K562 (cell line): Measurements from ENCODE around the gene FBXL12. TPM values are rescaled to one million over a fixed set of nuclear protein-coding genes. Genes with fewer than 3 reads are reported as not detected.
A peak's percentile ranks its signal among the peaks of the same experiment; 100 is the strongest.

Experiments
- BCL6 ChIP-seq: fragments of 250-450 bp; sonication (Bioruptor Pico); IDR thresholded peaks from 2 replicates; pipeline ENCODE4 v1.4.0; 2020
- COPS2 ChIP-seq: fragments of 450-650 bp; conservative IDR thresholded peaks from 2 replicates; pipeline ENCODE4 v1.6.1; 2016; ENCODE audit warnings: mild to moderate bottlenecking, moderate library complexity
- ESRRA ChIP-seq: fragments of 450-650 bp; IDR thresholded peaks from 2 replicates; pipeline ENCODE4 v1.6.1; 2014; ENCODE audit warnings: low read depth, mild to moderate bottlenecking, moderate library complexity, borderline replicate concordance
- FUS ChIP-seq: fragments of 200-400 bp; formaldehyde crosslinking; optimal IDR thresholded peaks from 2 replicates; pipeline ENCODE3; 2017; ENCODE audit warnings: low read depth, low read length
- GTF2B ChIP-seq: IDR thresholded peaks from 2 replicates; pipeline ENCODE4 v1.6.1; 2011; ENCODE audit not compliant: insufficient read length; ENCODE audit errors: extremely low read depth
- IFI16 ChIP-seq: fragments of 250-450 bp; sonication (Bioruptor Pico); IDR thresholded peaks from 2 replicates; pipeline ENCODE4 v2.1.2; 2022; ENCODE audit warnings: mild to moderate bottlenecking, inconsistent platforms
- MAFF ChIP-seq: IDR thresholded peaks from 2 replicates; pipeline ENCODE4 v1.6.1; 2012; ENCODE audit warnings: low read length, improper control_type of control experiment
- MAX ChIP-seq: sonication (generic); formaldehyde crosslinking; IDR thresholded peaks from 2 replicates; pipeline ENCODE4 v1.9.0; 2022; ENCODE audit warnings: mild to moderate bottlenecking, missing genetic modification reagents
- MTA3 ChIP-seq: fragments of 450-650 bp; formaldehyde crosslinking; IDR thresholded peaks from 2 replicates; pipeline ENCODE4 v1.6.1; 2017; ENCODE audit warnings: mild to moderate bottlenecking, borderline replicate concordance
- PHB2 ChIP-seq: fragments of 450-650 bp; IDR thresholded peaks from 2 replicates; pipeline ENCODE4 v1.6.1; 2017; ENCODE audit warnings: low read depth
- SRF ChIP-seq, 2 experiments: fragments of 250-450, 450-650 bp in 1 of 2; sonication (Bioruptor Pico) in 1 of 2; sonication (generic) in 1 of 2; formaldehyde crosslinking; IDR thresholded peaks; 2 replicates each; pipeline versions ENCODE4 v1.5.0 to v1.5.1; 2020 to 2022; ENCODE audit warnings: mild to moderate bottlenecking in 1 of 2, missing genetic modification reagents in 1 of 2
- TCFL5 ChIP-seq: fragments of 250-450 bp; sonication (Bioruptor Pico); conservative IDR thresholded peaks from 2 replicates; pipeline ENCODE4 v1.6.1; 2021; ENCODE audit warnings: mild to moderate bottlenecking, moderate library complexity, matching md5 sums
- XRCC5 ChIP-seq: fragments of 200-400 bp; formaldehyde crosslinking; IDR thresholded peaks from 2 replicates; pipeline ENCODE4 v1.6.1; 2017; ENCODE audit warnings: low read depth, mild to moderate bottlenecking, low read length
- ZNF140 ChIP-seq: fragments of 250-450 bp; sonication (Bioruptor Pico); IDR thresholded peaks from 2 replicates; pipeline ENCODE4 v1.8.0; 2021; ENCODE audit warnings: moderate library complexity, mild to moderate bottlenecking, inconsistent platforms
- ZNF57 ChIP-seq: fragments of 450-650 bp; formaldehyde crosslinking; IDR thresholded peaks from 2 replicates; pipeline ENCODE4 v1.4.0; 2020; ENCODE audit warnings: mild to moderate bottlenecking, moderate library complexity
- ZNF639 ChIP-seq, 2 experiments: fragments of 200-800 bp in 1 of 2; sonication (Bioruptor generic) in 1 of 2; sonication (generic) in 1 of 2; formaldehyde crosslinking in 1 of 2; IDR thresholded peaks in 1 of 2; conservative IDR thresholded peaks in 1 of 2; 2 replicates each; pipeline versions ENCODE4 v1.5.0 to v1.6.1; 2016 to 2020; ENCODE audit warnings: missing compliant biosample characterization in 1 of 2, missing genetic modification characterization in 1 of 2, missing genetic modification reagents in 1 of 2
- ZNF696 ChIP-seq: fragments of 250-450 bp; sonication (Bioruptor Pico); conservative IDR thresholded peaks from 2 replicates; pipeline ENCODE4 v1.4.0; 2020; ENCODE audit warnings: mild to moderate bottlenecking, moderate library complexity
- ZNF79 ChIP-seq: fragments of 250-450 bp; sonication (Bioruptor Pico); IDR thresholded peaks from 2 replicates; pipeline ENCODE4 v1.4.0; 2020; ENCODE audit warnings: low read depth, mild to moderate bottlenecking, moderate library complexity
- polyA plus RNA-seq, 8 experiments: library from polyadenylated mRNA; depleted of rRNA in 4 of 8; stranded (reverse) in 5 of 8; unstranded in 3 of 8; fragments of >200 nt; fragmentation: Nextera tagmentation in 2 of 8; fragmentation: Illumina TruSeq in 1 of 8; extraction: Ambion mirVana in 2 of 8; extraction: Trizol in 1 of 8; gene quantifications; 2 replicates each; pipeline versions ENCODE4 v1.2.1 to v1.2.3, GENCODE V29; 2011 to 2014; ENCODE audit warnings: inconsistent platforms in 1 of 8, missing spikeins in 1 of 8
- total RNA-seq, 7 experiments: library from RNA; depleted of rRNA in 6 of 7; stranded (reverse); fragments of >200 nt in 6 of 7; fragmentation: Illumina TruSeq in 2 of 7; extraction: Trizol in 2 of 7; gene quantifications; 2 replicates each; pipeline versions ENCODE4 v1.2.1 to v1.2.3, GENCODE V29; 2011 to 2021; ENCODE audit warnings: low replicate concordance in 1 of 7
- TF ChIP-seq, protein P1 (sequence below): IDR thresholded peaks from 2 replicates; pipeline ENCODE4 v1.6.1; 2012; ENCODE audit warnings: low read depth, low read length, improper control_type of control experiment, borderline replicate concordance
- TF ChIP-seq, protein P2 (sequence below): fragments of 450-650 bp; formaldehyde crosslinking; IDR thresholded peaks from 2 replicates; pipeline ENCODE4 v1.4.0; 2020; ENCODE audit warnings: mild to moderate bottlenecking, mixed read lengths
- TF ChIP-seq, protein P3 (sequence below): sonication (generic); formaldehyde crosslinking; IDR thresholded peaks from 2 replicates; pipeline ENCODE4 v1.8.1; 2023; ENCODE audit warnings: mild to moderate bottlenecking, missing genetic modification reagents

Gene FBXL12
- total and polyA plus RNA-seq, 9 of the 15 experiments (the other 6 are each of a cell fraction or from before 2014, with no cell fraction given), result 2.7 to 40.5 (median 26.5) TPM

- TF ChIP-seq, protein P1, sequence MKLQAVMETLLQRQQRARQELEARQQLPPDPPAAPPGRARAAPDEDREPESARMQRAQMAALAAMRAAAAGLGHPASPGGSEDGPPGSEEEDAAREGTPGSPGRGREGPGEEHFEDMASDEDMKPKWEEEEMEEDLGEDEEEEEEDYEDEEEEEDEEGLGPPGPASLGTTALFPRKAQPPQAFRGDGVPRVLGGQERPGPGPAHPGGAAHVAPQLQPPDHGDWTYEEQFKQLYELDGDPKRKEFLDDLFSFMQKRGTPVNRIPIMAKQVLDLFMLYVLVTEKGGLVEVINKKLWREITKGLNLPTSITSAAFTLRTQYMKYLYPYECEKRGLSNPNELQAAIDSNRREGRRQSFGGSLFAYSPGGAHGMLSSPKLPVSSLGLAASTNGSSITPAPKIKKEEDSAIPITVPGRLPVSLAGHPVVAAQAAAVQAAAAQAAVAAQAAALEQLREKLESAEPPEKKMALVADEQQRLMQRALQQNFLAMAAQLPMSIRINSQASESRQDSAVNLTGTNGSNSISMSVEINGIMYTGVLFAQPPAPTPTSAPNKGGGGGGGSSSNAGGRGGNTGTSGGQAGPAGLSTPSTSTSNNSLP, result no peak
- no peak for TF ChIP-seq ZNF696 (CRISPR knock-in tag)
- TF ChIP-seq MAX, result peak; percentile 74
- no peak for TF ChIP-seq MAFF
- TF ChIP-seq COPS2, result no peak
- TF ChIP-seq XRCC5, result 0 out of 2 replicates have a peak, but pooled peaks have one; percentile 57
- TF ChIP-seq ZNF140, result no peak
- TF ChIP-seq BCL6 (CRISPR knock-in tag), result no peak
- TF ChIP-seq ZNF57, result no peak
- no peak for TF ChIP-seq FUS
- TF ChIP-seq, protein P2, sequence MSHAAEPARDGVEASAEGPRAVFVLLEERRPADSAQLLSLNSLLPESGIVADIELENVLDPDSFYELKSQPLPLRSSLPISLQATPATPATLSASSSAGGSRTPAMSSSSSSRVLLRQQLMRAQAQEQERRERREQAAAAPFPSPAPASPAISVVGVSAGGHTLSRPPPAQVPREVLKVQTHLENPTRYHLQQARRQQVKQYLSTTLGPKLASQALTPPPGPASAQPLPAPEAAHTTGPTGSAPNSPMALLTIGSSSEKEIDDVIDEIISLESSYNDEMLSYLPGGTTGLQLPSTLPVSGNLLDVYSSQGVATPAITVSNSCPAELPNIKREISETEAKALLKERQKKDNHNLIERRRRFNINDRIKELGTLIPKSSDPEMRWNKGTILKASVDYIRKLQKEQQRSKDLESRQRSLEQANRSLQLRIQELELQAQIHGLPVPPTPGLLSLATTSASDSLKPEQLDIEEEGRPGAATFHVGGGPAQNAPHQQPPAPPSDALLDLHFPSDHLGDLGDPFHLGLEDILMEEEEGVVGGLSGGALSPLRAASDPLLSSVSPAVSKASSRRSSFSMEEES, result no peak
- no peak for TF ChIP-seq ESRRA
- peak; percentile 47; the same call in 1 of the 2 replicates for TF ChIP-seq MTA3
- TF ChIP-seq SRF (CRISPR knock-in tag; IDR thresholded peaks at IDR 0.05), result no peak
- no peak for TF ChIP-seq ZNF79 (CRISPR knock-in tag)
- TF ChIP-seq ZNF639 (CRISPR knock-in tag; conservative IDR thresholded peaks at IDR 0.05 in 1 of 2, IDR thresholded peaks at IDR 0.05 in 1 of 2), result no peak
- TF ChIP-seq PHB2, result no peak
- TF ChIP-seq IFI16 (CRISPR knock-in tag), result no peak
- no peak for TF ChIP-seq GTF2B
- TF ChIP-seq TCFL5 (CRISPR knock-in tag), result no peak
- TF ChIP-seq, protein P3, sequence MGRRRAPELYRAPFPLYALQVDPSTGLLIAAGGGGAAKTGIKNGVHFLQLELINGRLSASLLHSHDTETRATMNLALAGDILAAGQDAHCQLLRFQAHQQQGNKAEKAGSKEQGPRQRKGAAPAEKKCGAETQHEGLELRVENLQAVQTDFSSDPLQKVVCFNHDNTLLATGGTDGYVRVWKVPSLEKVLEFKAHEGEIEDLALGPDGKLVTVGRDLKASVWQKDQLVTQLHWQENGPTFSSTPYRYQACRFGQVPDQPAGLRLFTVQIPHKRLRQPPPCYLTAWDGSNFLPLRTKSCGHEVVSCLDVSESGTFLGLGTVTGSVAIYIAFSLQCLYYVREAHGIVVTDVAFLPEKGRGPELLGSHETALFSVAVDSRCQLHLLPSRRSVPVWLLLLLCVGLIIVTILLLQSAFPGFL (CRISPR knock-in tag), result no peak
Measured at GRCh38 chr19:9834726-9835506, 16.0 kb upstream of the FBXL12 start, which contains the start of gene PIN1 (continued).
